SK-N-SH (cell line): ENCODE data around the gene CIDEB.

Experiments
- CTCF ChIP-seq: fragments of 200-600 bp; sonication (generic); IDR thresholded peaks from 2 replicates; pipeline ENCODE4 v1.6.1; 2017; ENCODE audit warnings: antibody characterized with exemption, mild to moderate bottlenecking, moderate library complexity
- EP300 ChIP-seq, 2 experiments: IDR thresholded peaks; 2 replicates each; pipeline versions ENCODE4 v1.4.0 to v1.6.1; 2012; ENCODE audit warnings: borderline replicate concordance in 1 of 2, low read depth in 1 of 2, low read length in 1 of 2
- GABPA ChIP-seq: IDR thresholded peaks from 2 replicates; pipeline ENCODE4 v1.4.0; 2012; ENCODE audit warnings: low read depth, mild to moderate bottlenecking
- PBX3 ChIP-seq: IDR thresholded peaks from 2 replicates; pipeline ENCODE4; 2012
- POLR2AphosphoS5 ChIP-seq: IDR thresholded peaks from 2 replicates; pipeline ENCODE4 v1.6.1; 2012; ENCODE audit warnings: low read depth, low read length
- RAD21 ChIP-seq: IDR thresholded peaks from 2 replicates; pipeline ENCODE4 v1.6.1; 2012; ENCODE audit warnings: mild to moderate bottlenecking, low read length
- RXRA ChIP-seq: IDR thresholded peaks from 2 replicates; pipeline ENCODE4 v1.4.0; 2012; ENCODE audit warnings: low read depth, mild to moderate bottlenecking, borderline replicate concordance
- TCF12 ChIP-seq: IDR thresholded peaks from 2 replicates; pipeline ENCODE4 v1.4.0; 2012
- TF ChIP-seq, protein P1 (sequence below): IDR thresholded peaks from 2 replicates; pipeline ENCODE4 v1.6.1; 2012; ENCODE audit warnings: mild to moderate bottlenecking, low read depth, low read length, moderate library complexity

DNA sequence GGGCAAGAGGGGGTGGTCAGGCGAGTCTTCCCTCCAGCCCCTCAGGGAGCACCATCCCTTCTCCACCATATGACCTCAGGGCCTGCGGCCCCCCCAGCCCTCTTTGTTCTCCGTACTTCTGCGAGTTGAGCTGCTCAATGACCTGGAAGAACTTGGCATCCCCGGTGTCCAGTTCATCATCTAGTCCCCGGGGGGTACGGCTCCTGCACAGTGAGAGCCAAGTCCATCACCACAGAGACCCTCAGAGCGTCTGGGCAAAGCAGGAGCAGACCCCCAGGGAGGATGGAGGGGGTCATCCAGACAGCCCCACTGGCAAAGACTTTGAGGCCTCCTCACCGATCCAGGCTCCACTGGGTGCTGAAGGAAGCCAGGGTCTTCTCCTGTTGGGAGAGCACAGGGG, 18.2 kb upstream of the CIDEB start:
- TF ChIP-seq CTCF (no peak), POLR2AphosphoS5 (no peak), TCF12 (no peak), RAD21 (no peak), PBX3 (no peak), GABPA (no peak), RXRA (no peak), EP300 (IDR thresholded peaks at IDR 0.05; ENCODE audit: borderline replicate concordance in 1 of 2, low read depth in 1 of 2, low read length in 1 of 2) (no peak)
- TF ChIP-seq, protein P1, sequence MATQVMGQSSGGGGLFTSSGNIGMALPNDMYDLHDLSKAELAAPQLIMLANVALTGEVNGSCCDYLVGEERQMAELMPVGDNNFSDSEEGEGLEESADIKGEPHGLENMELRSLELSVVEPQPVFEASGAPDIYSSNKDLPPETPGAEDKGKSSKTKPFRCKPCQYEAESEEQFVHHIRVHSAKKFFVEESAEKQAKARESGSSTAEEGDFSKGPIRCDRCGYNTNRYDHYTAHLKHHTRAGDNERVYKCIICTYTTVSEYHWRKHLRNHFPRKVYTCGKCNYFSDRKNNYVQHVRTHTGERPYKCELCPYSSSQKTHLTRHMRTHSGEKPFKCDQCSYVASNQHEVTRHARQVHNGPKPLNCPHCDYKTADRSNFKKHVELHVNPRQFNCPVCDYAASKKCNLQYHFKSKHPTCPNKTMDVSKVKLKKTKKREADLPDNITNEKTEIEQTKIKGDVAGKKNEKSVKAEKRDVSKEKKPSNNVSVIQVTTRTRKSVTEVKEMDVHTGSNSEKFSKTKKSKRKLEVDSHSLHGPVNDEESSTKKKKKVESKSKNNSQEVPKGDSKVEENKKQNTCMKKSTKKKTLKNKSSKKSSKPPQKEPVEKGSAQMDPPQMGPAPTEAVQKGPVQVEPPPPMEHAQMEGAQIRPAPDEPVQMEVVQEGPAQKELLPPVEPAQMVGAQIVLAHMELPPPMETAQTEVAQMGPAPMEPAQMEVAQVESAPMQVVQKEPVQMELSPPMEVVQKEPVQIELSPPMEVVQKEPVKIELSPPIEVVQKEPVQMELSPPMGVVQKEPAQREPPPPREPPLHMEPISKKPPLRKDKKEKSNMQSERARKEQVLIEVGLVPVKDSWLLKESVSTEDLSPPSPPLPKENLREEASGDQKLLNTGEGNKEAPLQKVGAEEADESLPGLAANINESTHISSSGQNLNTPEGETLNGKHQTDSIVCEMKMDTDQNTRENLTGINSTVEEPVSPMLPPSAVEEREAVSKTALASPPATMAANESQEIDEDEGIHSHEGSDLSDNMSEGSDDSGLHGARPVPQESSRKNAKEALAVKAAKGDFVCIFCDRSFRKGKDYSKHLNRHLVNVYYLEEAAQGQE, result no peak
